Activated CD8-positive, alpha-beta T cell treated with anti-CD3 and anti-CD28 coated beads for 36 hours (primary cell): ENCODE results near the gene ZDHHC1. TPM values are rescaled to one million over a fixed set of nuclear protein-coding genes. Genes with fewer than 3 reads are reported as not detected.

Experiments
- ATAC-seq: fragments of 200-7000 bp; cut with Tn5 transposase; one replicate; pipeline ENCODE4 v1.10.0; 2021; ENCODE audit warnings: mild to moderate bottlenecking, moderate library complexity
- CTCF ChIA-PET: fragments of 350-600 bp; sonication (Branson Sonifier 250); formaldehyde crosslinking; loops from one replicate; lab custom pipeline; 2021; ENCODE audit warnings: antibody characterized with exemption; lab: Charles Lee
- POLR2A ChIA-PET: fragments of 350-600 bp; sonication (Branson Sonifier 250); formaldehyde crosslinking; loops from one replicate; lab custom pipeline; 2021; ENCODE audit warnings: antibody characterized with exemption; lab: Charles Lee
- DNase-seq: peaks from one replicate; pipeline ENCODE4 v3.0.0-alpha.2; 2020
- H3K27ac Mint-ChIP-seq: one replicate; pipeline ENCODE4 v1.8.0; 2021; ENCODE audit warnings: mild to moderate bottlenecking, mixed read lengths
- H3K27me3 Mint-ChIP-seq: one replicate; pipeline ENCODE4 v1.8.0; 2021; ENCODE audit warnings: mixed read lengths
- H3K36me3 Mint-ChIP-seq: one replicate; pipeline ENCODE4 v1.8.0; 2021; ENCODE audit warnings: low read depth, mixed read lengths
- H3K4me1 Mint-ChIP-seq: one replicate; pipeline ENCODE4 v1.8.0; 2021; ENCODE audit warnings: low read depth, mixed read lengths
- H3K4me3 Mint-ChIP-seq: one replicate; pipeline ENCODE4 v1.8.0; 2021; ENCODE audit warnings: mild to moderate bottlenecking, moderate library complexity, mixed read lengths
- H3K9me3 Mint-ChIP-seq: one replicate; pipeline ENCODE4 v1.8.0; 2021; ENCODE audit warnings: mixed read lengths
- CTCF ChIP-seq: fragments of 200-600 bp; IDR thresholded peaks from one replicate; pipeline ENCODE4 v1.8.0; 2022; ENCODE audit warnings: antibody characterized with exemption, mild to moderate bottlenecking
- intact Hi-C: fragments of 100-400 bp; cut with micrococcal nuclease; formaldehyde crosslinking; loops from one replicate; pipeline ENCODE4 v1.10.0; 2022
- total RNA-seq, 2 experiments: library from RNA; stranded (reverse); gene quantifications; one replicate each; pipeline ENCODE4 v1.2.3, GENCODE V29; 2021

ZDHHC1 gene
- total RNA-seq, 2 experiments from 2014 or later = 0.54 to 0.60 TPM

GRCh38 chr16:67394155-67395104, 21.8 kb downstream of the ZDHHC1 start:
- H3K4me1 Mint-ChIP-seq = peaks cover 4% of the 10 kb centered on the region
- no peaks in the 10 kb centered on the region for H3K36me3 Mint-ChIP-seq
- TF ChIP-seq CTCF = no peak
- POLR2A ChIA-PET = interaction anchor here (0.6 kb wide), 1 partner anchor 18 kb away, joined by 3 read pairs; no protein-coding TSS in a partner anchor
- H3K4me3 Mint-ChIP-seq = peak overlapping the region; percentile 21
- intact Hi-C loops = no loop called here
- H3K27me3 Mint-ChIP-seq = peaks cover 28% of the 10 kb centered on the region
- DNase-seq (peak; percentile 24), ATAC-seq (no peak)
- no peaks in the 10 kb centered on the region for H3K9me3 Mint-ChIP-seq
- CTCF ChIA-PET = interaction anchor here (0.7 to 2.1 kb wide), 11 partner anchors 9 to 116 kb away, joined by 3 to 10 read pairs (median 4); no protein-coding TSS in a partner anchor
- H3K27ac Mint-ChIP-seq = no peak overlapping the region

GRCh38 chr16:67393788-67394154, 22.5 kb downstream of the ZDHHC1 start:
- Mint-ChIP-seq H3K36me3 (no peaks in the 10 kb centered on the region), H3K27me3 (peaks cover 28% of the 10 kb centered on the region), H3K4me3 (peak overlapping the region; percentile 21), H3K9me3 (no peaks in the 10 kb centered on the region), H3K4me1 (peaks cover 4% of the 10 kb centered on the region), H3K27ac (no peak overlapping the region)
- ATAC-seq (peak; percentile 4), DNase-seq (no peak)
- intact Hi-C loops = no loop called here
- no peak for TF ChIP-seq CTCF
- POLR2A ChIA-PET = interaction anchor here (0.6 kb wide), 1 partner anchor 19 kb away, joined by 3 read pairs; no protein-coding TSS in a partner anchor
- CTCF ChIA-PET = interaction anchor here (0.7 to 2.1 kb wide), 14 partner anchors 11 to 133 kb away, joined by 3 to 10 read pairs (median 4); partner anchors contain the start of genes ATP6V0D1, KCTD19 and LRRC36

- ChIA-PET CTCF (interaction anchor here (0.6 to 2.1 kb wide), 15 partner anchors 11 to 133 kb away, joined by 3 to 10 read pairs (median 4); partner anchors contain the start of genes ATP6V0D1, KCTD19 and LRRC36), POLR2A (interaction anchor here (0.6 kb wide), 1 partner anchor 20 kb away, joined by 3 read pairs; no protein-coding TSS in a partner anchor)
- no peak within 1 kb of the TSS for H3K27ac Mint-ChIP-seq
- peak within 1 kb of the TSS; percentile 21 for H3K4me3 Mint-ChIP-seq
- peaks cover 4% of the 10 kb centered on the region for H3K4me1 Mint-ChIP-seq
- peaks cover 28% of the 10 kb centered on the region for H3K27me3 Mint-ChIP-seq
- DNase-seq = peak; percentile 76
- intact Hi-C loops = no loop called here
- peak; percentile 83 for ATAC-seq
- peak; percentile 63 for TF ChIP-seq CTCF
- no peaks in the 10 kb centered on the region for H3K36me3 Mint-ChIP-seq
- no peaks in the 10 kb centered on the region for H3K9me3 Mint-ChIP-seq
These were observed 23.0 kb downstream of the ZDHHC1 start, which contains the start of gene TPPP3 for GRCh38 chr16:67393111-67393787. Gene TPPP3 (minus strand): TSS chr16:67393498. CDS start chr16:67391111, 2,387 bp downstream.

GRCh38 chr16:67392301-67393059, 23.8 kb downstream of the ZDHHC1 start:
- H3K27me3 Mint-ChIP-seq = peaks cover 28% of the 10 kb centered on the region
- ChIA-PET CTCF (interaction anchor here (0.6 to 2.1 kb wide), 11 partner anchors 10 to 132 kb away, joined by 3 to 10 read pairs (median 3); partner anchors contain the start of genes ATP6V0D1, KCTD19 and LRRC36), POLR2A (no interaction called here)
- no peaks in the 10 kb centered on the region for H3K9me3 Mint-ChIP-seq
- no peak for TF ChIP-seq CTCF
- ATAC-seq = no peak
- no peak overlapping the region for H3K4me3 Mint-ChIP-seq
- intact Hi-C loops = no loop called here
- H3K4me1 Mint-ChIP-seq = peaks cover 4% of the 10 kb centered on the region
- no peak overlapping the region for H3K27ac Mint-ChIP-seq
- no peaks in the 10 kb centered on the region for H3K36me3 Mint-ChIP-seq
- no peak for DNase-seq
